Fibroblast of skin of left quadriceps (primary cell): ENCODE measurements around the gene TEX9.
A peak's percentile ranks its signal among the peaks of the same experiment; 100 is the strongest.
"Not testable (repeated sequence)": the region's sequence is repeated elsewhere in the genome, so short reads cannot be mapped to it uniquely, and the experiment has no call there.

ENCODE experiments used
- DNase-seq, 2 experiments: peaks; one replicate each; pipeline ENCODE4 v3.0.0-alpha.2; 2013; ENCODE audit warnings: low read depth in 2 of 2

Gene TEX9

GRCh38 chr15:56366211-56366610 is 985 bp downstream of the TEX9 start:
- DNase-seq = no peak

GRCh38 chr15:56367156-56367555 is 1.9 kb downstream of the TEX9 start:
- DNase-seq = no peak

GRCh38 chr15:56369234-56369633 is 4.0 kb downstream of the TEX9 start:
- no peak for DNase-seq

DNA sequence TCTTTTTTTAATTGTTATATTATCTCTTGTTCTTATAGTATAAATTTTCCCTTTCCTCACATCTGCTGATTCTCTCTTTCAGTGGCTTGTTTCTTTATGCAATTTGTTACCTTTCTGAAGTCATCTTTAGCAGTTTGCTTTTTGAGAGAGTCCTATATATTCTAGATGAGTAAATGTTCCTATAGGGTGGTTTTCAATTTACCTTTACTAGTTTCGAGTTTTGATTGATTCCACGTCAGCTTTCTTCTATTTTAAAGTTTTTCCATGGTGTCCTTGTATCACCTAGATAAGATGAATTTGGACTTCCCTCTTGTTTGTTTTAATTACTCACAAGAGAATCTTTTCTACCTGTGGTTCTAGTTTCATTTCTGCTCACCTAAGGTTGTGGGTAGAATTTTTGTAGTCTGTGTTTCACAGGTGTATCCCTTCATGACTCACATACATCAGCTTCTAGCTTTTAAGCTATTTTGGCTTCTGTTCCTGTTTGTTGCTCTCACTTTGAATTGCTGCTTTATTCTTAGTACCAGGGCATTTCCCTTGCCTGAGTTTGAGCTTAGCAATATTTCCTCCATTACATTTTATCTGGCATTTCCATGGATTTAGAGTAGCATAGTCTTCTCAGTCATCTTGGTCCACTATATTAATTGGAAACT is 6.4 kb downstream of the TEX9 start:
- no peak for DNase-seq

DNA sequence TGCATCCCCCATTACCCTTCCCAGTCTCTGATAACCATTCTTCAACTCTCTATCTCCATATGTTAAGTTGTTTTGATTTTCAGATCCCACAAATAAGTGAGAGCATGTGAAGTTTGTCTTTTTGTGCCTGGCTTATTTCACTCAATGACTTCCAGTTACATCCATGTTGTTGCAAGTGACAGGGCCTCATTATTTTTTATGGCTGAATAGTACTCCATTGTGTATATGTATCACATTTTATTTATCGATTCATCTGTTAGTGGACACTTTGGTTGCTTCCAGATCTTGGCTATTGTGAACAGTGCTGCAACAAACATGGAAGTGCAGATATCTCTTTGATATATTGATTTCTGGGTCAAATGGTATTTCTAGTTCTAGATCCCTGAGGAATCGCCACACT is 9.5 kb downstream of the TEX9 start:
- DNase-seq = not testable (repeated sequence)

DNA sequence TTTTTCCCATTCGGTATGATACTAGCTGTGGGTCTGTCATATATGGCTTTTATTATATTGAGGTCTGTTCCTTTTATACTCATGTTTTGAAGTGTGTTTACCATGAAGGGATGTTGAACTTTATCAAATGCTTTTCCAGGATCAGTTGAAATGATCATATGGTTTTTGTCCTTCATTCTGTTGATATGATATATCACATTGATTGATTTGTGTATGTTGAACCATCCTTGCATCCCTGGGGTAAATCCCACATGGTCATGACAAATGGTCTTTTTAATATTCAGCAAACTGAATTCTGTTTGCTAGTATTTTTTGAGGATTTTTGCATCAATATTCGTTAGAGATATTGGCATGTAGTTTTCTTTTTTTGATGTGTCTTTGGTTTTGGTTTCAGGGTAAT is 12.6 kb downstream of the TEX9 start:
- not testable (repeated sequence) for DNase-seq

DNA sequence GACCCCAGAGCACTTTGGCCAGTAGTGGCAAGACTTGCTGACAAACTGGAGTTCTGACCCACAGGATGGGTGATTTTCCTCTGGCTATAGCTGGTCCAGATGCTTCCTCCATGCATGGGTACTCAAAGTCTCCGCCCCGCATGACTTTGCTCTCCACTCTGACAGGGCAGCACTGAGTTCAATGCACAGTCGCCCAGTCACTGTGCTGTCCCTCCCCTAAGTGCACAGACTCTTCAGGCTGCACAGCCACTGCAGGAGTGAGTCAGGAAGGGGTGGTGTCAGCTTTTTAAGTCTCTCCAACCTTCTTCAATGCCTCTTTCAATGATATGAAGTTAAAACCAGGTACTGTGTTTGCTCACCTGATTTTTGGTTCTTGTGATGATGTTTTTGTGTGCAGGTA is 17.8 kb downstream of the TEX9 start:
- no peak for DNase-seq

DNA sequence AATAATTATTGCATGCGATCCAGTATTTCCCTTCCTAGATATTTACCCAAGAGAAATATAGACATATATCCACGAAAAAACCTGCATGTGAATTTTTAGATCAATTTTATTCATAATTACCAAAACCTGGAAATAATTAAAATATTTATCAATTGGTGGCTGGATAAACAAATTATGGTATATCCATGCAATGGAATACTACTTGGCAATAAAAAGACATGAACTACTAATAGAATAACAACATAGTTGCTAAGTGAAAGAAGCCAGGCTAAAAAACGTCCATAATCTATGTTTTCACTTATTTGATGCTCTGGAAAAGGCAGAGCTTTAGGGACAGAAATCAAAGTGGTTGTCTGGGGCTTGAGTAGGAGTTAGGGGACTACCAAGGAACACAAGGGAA is 20.7 kb downstream of the TEX9 start:
- DNase-seq = no peak

DNA sequence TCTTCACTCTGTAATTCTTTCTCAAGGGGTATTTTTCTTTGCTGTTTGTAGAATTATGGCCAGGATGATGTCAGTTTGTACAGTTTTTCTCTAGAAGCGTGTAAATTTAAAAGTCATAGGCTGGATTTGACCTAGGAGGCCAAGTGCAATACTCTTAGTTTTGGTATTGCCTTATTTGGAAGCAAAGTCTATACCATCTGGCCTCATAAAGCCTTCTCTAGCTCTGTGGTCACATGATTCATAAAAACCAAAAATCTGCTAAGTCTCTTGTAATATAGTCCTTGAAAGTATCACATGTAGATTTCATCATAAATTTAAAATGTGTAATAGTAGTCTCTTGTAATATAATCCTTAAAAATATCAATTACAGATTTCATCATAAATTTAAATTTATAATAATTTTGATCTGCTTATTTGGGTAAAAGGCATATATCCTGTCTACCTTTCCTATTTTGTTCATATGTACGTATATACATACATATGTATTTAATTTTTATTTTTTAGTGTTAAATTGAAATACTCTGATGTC is 25.6 kb downstream of the TEX9 start:
- DNase-seq = peak; percentile 22 to 35

DNA sequence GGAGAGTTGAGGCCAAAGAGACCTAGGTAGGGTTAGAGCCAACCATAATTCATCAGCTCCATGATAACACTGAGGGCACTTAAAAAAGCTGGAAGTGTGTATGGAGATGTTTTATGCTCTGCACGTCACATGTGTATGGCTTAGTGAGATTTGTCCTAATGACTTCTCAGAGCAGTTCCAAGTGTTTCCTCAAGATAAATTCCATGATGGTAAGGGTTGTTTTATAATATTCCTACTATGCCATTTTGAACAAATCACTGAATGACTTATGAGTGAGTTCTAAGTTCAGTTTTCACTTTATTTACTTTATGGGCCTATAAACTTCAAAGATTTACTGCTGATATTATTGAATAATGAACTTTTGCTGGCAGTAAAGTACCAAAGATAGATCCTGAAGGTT is 28.1 kb downstream of the TEX9 start:
- no peak for DNase-seq

DNA sequence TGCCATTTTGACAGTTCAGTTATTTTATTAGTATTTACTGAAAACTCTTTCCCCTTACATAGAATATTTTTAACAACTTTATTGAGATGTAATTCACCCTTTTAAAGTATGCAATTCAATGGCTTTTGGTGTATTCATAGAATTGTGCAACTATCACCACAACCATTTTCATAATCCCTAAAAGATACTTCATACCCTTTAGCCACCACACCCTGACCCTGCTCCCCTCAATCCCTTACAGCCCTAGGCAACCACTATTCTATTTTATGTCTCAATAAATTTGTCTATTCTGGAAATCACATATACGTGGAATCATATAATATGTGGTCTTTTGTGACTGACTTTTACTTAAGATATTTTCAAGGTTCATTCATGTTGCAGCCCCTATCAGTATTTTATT is 29.7 kb downstream of the TEX9 start:
- no peak for DNase-seq

- not testable (repeated sequence) for DNase-seq
These were observed 32.1 kb downstream of the TEX9 start for GRCh38 chr15:56397325-56397724.

DNA sequence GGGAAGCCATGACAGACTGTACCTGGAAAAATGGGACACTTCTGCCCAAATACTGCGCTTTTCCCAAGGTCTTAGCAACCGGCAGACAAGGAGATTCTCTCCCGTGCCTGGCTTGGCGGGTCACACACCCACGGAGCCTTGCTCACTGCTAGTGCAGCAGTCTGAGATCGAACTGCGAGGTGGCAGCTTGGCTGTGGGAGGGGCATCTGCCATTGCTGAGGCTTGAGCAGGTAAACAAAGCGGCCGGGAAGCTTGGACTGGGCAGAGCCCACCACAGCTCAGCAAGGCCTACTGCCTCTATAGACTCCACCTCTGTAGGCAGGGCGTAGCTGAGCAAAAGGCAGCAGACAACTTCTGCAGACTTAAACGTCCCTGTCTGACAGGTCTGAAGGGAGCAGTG is 34.0 kb downstream of the TEX9 start:
- DNase-seq = not testable (repeated sequence)

- DNase-seq = no peak
These were observed 45.5 kb downstream of the TEX9 start for GRCh38 chr15:56410721-56411120.

DNA sequence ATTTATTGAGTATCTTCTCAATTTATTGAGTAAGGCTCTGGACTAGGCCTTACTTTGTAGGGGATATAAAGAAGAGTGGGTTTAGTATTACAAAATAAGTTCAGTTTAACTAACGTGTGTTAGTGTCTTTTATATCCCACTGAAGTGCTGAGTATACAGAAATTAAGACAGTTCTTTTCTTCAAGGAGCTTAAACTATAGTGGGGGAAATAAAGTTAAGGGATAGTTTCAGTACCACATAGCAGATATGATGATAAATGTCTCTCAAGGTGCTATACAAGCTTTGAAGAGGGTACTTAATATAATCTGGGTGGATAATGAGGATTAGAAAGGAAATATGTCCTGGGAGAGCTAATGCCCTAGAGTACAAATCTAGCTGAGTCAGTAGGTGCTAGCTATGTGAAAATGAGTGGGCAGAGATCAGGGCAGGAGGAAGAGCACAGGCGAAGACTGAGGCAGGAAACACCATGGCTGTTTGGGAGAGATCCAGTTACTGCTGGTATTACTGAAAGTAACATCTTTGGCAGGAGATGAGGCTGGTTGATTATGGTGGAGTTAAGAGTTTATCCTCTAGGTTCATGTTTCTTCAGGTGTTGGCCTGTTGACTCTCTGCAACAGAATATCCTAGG is 46.0 kb downstream of the TEX9 start:
- DNase-seq = no peak

GRCh38 chr15:56413114-56413733 is 48.0 kb downstream of the TEX9 start:
- DNase-seq = not testable (repeated sequence)

GRCh38 chr15:56425276-56425675 is 60.0 kb downstream of the TEX9 start:
- no peak for DNase-seq

DNA sequence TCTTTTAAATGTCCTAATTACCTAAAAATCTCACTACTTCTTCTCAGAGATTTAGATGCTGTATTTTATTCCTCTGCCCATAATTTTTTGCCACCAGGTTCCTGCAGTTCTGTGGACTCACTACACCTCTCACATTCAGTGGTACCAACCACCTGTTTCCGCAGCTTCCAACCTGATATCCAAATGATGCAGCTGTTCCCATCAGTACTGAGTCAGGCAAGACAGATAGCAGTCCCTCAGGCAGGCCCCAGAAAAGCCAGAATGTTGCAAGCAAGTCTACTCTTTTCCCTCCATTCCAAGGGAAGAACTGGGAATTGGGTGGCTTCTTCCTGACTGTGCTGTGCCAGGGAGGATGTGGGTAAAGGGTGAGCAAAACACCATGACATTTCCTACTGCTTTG is 60.8 kb downstream of the TEX9 start:
- no peak for DNase-seq

- DNase-seq = peak; percentile 5 to 13
These were observed 63.7 kb downstream of the TEX9 start for GRCh38 chr15:56428821-56429458.

DNA sequence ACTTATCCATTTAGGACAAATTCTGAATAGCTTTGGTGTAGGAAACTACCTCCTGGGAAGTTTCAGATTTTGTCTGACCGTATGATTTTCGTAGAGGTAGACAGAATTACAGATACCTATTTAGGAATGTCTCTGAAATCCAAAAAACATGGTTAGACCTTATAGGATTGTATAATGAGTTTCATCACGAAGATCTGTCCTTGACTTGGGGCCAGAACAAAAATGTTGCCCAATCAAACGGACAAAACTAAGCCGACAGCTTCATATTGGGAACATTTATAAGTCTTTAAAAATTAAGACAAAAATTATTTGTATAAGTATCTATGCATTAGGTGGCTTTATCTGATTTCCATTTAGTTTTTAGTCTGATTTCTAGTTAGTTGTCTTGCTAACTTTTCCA is 67.1 kb downstream of the TEX9 start:
- DNase-seq = no peak

- DNase-seq = no peak
These were observed 75.1 kb downstream of the TEX9 start for GRCh38 chr15:56440214-56440770.

GRCh38 chr15:56442354-56442753 is 77.1 kb downstream of the TEX9 start:
- DNase-seq = no peak
